HG02610 (cell line): Measurements from ENCODE around the gene DAP3.
"Not testable (repeated sequence)": the region's sequence is repeated elsewhere in the genome, so short reads cannot be mapped to it uniquely, and the experiment has no call there.

Source experiments
- ATAC-seq: cut with Tn5 transposase; IDR thresholded peaks from one replicate; pipeline ENCODE4 v1.9.1; 2021; ENCODE audit warnings: mild to moderate bottlenecking, moderate library complexity; ENCODE audit not compliant: unreplicated experiment

DAP3 gene

DNA sequence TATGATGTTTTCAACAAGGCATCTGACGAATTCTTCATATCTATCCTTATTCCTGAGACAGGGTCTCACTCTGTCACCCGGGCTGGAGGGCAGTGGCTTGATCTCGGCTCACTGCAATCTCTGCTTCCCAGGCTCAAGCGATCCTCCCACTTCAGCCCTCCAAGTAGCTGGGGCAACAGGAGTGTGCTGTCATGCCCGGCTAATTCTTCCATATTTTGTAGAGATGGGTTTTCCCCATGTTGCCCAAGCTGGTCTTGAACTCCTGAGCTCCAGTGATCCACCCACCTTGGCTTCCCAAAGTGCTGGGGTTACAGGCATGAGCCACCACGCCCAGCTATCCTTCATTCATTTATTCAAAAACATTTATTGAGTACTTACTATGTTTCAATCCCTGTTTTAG lies 8.4 kb upstream of the DAP3 start:
- no peak for ATAC-seq

- no peak for ATAC-seq
Observed at GRCh38 chr1:155681776-155682175, 7.1 kb upstream of the DAP3 start.

- ATAC-seq, result not testable (repeated sequence)
Observed at GRCh38 chr1:155687705-155688323, 1.1 kb upstream of the DAP3 start.

DNA sequence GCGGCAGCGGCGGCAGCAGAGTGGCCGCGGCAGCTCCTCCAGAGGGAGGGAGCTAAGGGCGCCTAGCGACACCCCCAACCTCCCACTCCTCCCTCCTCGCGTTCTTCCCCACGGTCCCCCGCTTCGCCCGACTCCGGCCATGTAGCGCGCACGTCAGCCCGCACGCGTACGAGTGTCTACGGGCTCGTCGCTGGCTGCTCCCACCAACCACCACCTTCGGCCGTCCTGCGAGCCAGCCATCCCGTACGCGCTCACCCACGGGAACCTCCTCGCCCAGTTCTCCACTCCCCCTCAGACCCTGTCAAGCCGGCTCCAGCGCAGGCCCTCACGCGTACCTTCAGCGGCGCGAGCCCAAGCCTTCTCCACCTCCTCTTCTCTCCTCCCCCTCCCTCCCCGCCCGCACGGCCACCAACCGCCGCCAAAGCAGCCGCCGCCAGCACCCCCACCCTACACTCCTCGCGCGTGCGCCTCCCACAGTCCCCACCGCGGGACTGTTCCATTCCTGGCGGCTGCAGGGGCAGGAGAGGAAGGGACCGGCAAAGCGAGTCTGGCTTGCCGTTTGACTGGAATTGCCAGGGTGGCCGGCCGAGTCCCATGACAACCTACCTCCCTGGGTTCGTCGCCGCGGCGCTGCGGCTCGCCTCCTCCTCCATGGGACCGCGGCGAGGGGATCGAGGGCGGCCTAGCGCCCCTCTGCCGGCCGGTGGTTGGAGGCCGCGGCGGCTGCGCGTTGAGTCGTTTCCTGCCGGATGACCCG lies 389 bp upstream of the DAP3 start, which contains the start of gene YY1AP1:
TSS of gene YY1AP1 (minus strand) at position 451 of the 757 bp plus-strand sequence. CDS start 8,338 bp downstream, outside the sequence.
- ATAC-seq, result peak; percentile 81

GRCh38 chr1:155691992-155692528 lies 3.2 kb downstream of the DAP3 start:
- ATAC-seq, result no peak

- ATAC-seq, result no peak
Observed at GRCh38 chr1:155694167-155694566, 5.3 kb downstream of the DAP3 start.

- no peak for ATAC-seq
Observed at GRCh38 chr1:155695072-155695471, 6.2 kb downstream of the DAP3 start.

GRCh38 chr1:155695608-155696007 lies 6.7 kb downstream of the DAP3 start:
- no peak for ATAC-seq

DNA sequence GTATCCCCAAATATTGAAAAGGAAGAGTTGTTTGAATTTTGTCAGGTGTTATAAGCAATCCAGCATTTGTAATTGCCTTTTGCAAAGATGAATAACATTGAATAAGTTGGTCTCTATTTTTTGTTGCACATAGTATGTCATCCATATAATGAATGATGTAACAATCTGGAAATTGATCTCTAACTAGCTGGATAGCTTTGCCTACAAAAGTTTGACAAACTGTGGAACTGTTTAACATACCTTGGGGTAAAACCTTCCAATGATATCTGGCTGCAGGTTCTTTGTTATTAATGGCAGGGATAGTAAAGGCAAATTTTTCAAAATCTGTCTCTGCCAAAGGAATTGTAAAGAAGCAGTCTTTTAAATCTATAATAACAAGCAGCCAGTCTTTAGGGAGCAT lies 7.6 kb downstream of the DAP3 start:
- ATAC-seq, result no peak

GRCh38 chr1:155697046-155697445 lies 8.2 kb downstream of the DAP3 start:
- ATAC-seq, result no peak

- not testable (repeated sequence) for ATAC-seq
Observed at GRCh38 chr1:155697616-155698015, 8.7 kb downstream of the DAP3 start.

DNA sequence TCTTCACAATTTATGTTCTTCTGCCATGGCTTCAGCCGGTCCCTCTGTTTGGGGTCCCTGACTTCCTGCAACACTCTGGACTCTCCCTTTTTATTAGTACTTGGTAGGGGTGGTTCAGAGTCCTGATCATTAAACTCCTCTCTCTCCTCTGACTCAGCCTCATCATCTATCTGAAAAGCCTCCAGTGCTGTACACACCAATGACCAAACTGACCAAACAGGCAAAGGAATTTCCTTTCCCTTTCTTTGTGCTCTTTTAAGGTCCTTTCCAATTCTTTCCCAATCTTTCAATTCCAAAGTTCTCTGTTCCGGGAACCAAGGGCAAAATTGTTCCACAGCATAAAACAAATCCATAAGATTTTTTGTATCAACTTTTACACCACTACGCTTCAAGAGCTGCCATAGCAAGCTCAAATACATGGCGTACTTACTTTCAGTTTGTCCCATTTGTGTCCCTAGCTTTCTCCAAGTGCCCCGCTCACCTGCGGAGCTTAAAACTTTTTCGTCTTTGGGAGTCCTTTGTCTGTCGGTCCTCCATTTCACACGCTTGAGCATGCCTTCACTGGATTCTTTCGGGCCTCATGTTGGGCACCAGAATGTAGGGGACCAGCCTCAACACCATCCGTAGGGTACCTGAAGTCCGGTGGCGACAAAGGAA lies 9.6 kb downstream of the DAP3 start:
- no peak for ATAC-seq

GRCh38 chr1:155699062-155699461 lies 10.2 kb downstream of the DAP3 start:
- ATAC-seq, result not testable (repeated sequence)

DNA sequence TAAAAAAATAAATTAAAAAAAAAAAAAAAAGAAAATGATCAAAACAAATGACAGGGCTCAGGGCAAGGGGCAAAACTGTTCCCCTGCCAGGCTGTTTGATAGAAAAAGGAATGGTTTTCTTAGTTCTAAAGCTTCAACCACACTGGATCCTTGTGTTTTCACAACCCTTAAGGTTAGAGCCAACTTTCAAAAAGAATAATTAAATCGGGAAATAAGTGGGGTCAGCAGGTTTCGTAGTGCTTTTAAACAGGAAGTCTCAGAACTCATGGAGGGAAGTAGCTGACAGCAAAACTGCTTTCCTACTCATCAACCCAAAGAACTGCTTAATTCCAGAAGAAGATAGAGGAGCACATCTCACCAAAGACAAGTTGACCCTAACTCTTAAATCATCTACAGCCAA lies 12.8 kb downstream of the DAP3 start:
- ATAC-seq, result not testable (repeated sequence)

DNA sequence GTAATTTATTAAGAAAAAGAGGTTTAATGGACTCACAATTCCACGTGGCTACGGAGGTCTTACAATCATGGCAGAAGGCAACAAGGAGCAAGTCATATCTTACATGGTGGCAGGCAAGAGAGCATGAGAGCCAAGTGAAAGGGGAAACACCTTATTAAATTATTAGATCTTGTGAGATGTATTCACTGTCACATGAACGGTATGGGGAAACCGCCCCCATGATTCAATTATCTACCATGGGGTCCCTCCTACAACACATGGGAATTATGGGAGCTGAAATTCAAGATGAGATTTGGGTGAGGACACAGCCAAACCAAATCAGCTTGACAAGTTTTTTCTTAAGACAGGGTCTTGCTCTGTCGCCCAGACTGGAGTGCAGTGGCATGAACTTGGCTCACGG lies 14.3 kb downstream of the DAP3 start:
- no peak for ATAC-seq

GRCh38 chr1:155704414-155704813 lies 15.5 kb downstream of the DAP3 start:
- ATAC-seq, result not testable (repeated sequence)

GRCh38 chr1:155706139-155706538 lies 17.2 kb downstream of the DAP3 start:
- ATAC-seq, result no peak

GRCh38 chr1:155709391-155709790 lies 20.5 kb downstream of the DAP3 start:
- ATAC-seq, result no peak

- ATAC-seq, result not testable (repeated sequence)
Observed at GRCh38 chr1:155711457-155711856, 22.6 kb downstream of the DAP3 start.

DNA sequence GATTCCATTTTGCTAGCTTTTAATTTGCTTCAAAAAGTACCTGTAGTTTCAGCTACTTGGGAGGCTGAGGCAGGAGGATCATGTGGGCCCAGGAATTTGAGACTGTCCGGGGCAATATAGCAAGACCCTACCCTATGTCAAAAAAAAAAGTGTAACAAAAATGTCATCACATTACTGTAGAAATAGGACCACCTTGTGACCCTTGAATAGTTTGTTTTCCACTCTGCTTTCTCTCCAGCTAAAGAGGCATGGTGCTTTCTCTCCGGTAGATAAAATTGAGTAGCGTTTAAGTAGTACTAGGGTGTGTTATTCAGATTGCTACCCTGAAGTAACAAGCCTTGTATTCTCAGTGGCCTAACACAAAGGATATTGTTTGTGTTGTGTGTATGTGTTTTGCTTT lies 23.7 kb downstream of the DAP3 start:
- not testable (repeated sequence) for ATAC-seq

- no peak for ATAC-seq
Observed at GRCh38 chr1:155713075-155713474, 24.2 kb downstream of the DAP3 start.

- ATAC-seq, result not testable (repeated sequence)
Observed at GRCh38 chr1:155715056-155715455, 26.2 kb downstream of the DAP3 start.
